Neural progenitor cell (in vitro differentiated cells): ENCODE data around the gene SNX9. TPM values are rescaled to one million over a fixed set of nuclear protein-coding genes. Genes with fewer than 3 reads are reported as not detected.

Experiments used
- DNase-seq: peaks from one replicate; pipeline ENCODE4 v3.0.0-alpha.2; 2016; ENCODE audit warnings: low spot score
- H2AFZ ChIP-seq: fragments of 200-600 bp; sonication (generic); replicated peaks from 2 replicates; pipeline ENCODE4 v1.6.1; 2016; ENCODE audit warnings: antibody characterized with exemption
- H3F3A ChIP-seq: fragments of 200-600 bp; sonication (generic); 2 replicates; pipeline ENCODE4 v1.6.1; 2016; ENCODE audit warnings: antibody characterized with exemption, low read depth
- H3K27ac ChIP-seq: fragments of 200-600 bp; sonication (generic); 2 replicates; pipeline ENCODE4 v1.5.1; 2016; ENCODE audit warnings: mild to moderate bottlenecking
- H3K27me3 ChIP-seq: fragments of 200-600 bp; sonication (generic); 2 replicates; pipeline ENCODE4 v1.6.1; 2016; ENCODE audit warnings: mild to moderate bottlenecking, moderate library complexity
- H3K36me3 ChIP-seq: fragments of 200-600 bp; sonication (generic); 2 replicates; pipeline ENCODE4 v1.5.1; 2016
- H3K4me1 ChIP-seq: fragments of 200-600 bp; sonication (generic); 2 replicates; pipeline ENCODE4 v1.6.1; 2016; ENCODE audit warnings: mixed run types
- H3K4me2 ChIP-seq: fragments of 200-600 bp; sonication (generic); 2 replicates; pipeline ENCODE4 v1.6.1; 2016
- H3K4me3 ChIP-seq: fragments of 200-600 bp; sonication (generic); 2 replicates; pipeline ENCODE4 v1.5.1; 2016
- H3K79me2 ChIP-seq: fragments of 200-600 bp; sonication (generic); 2 replicates; pipeline ENCODE4 v1.6.1; 2016; ENCODE audit warnings: low read depth
- H3K9ac ChIP-seq: fragments of 200-600 bp; sonication (generic); 2 replicates; pipeline ENCODE4 v1.6.1; 2016
- H3K9me3 ChIP-seq: fragments of 200-600 bp; sonication (generic); 2 replicates; pipeline ENCODE4 v1.5.1; 2016; ENCODE audit warnings: low read depth
- H4K20me1 ChIP-seq: fragments of 200-600 bp; sonication (generic); 2 replicates; pipeline ENCODE4 v1.6.1; 2016; ENCODE audit warnings: low read depth
- H3K27ac Mint-ChIP-seq: 3 replicates; pipeline ENCODE4 v1.8.0; 2021; ENCODE audit warnings: mixed read lengths
- H3K27me3 Mint-ChIP-seq: 2 replicates; pipeline ENCODE4 v1.8.0; 2022; ENCODE audit warnings: low read depth, mild to moderate bottlenecking, inconsistent platforms, moderate library complexity, mixed read lengths; ENCODE audit not compliant: insufficient read depth
- H3K36me3 Mint-ChIP-seq: 3 replicates; pipeline ENCODE4 v1.8.0; 2021; ENCODE audit warnings: mixed read lengths
- H3K4me1 Mint-ChIP-seq: 3 replicates; pipeline ENCODE4 v1.8.0; 2021; ENCODE audit warnings: mixed read lengths
- H3K4me3 Mint-ChIP-seq: 3 replicates; pipeline ENCODE4 v1.8.0; 2021; ENCODE audit warnings: mild to moderate bottlenecking, moderate library complexity, mixed read lengths
- H3K9me3 Mint-ChIP-seq: 3 replicates; pipeline ENCODE4 v1.8.0; 2020; ENCODE audit warnings: mixed read lengths
- EZH2 ChIP-seq: fragments of 200-600 bp; sonication (generic); IDR thresholded peaks from 2 replicates; pipeline ENCODE4 v1.6.1; 2017; ENCODE audit warnings: antibody characterized with exemption, mild to moderate bottlenecking, moderate library complexity
- EZH2phosphoT487 ChIP-seq: fragments of 200-600 bp; sonication (generic); IDR thresholded peaks from 2 replicates; pipeline ENCODE4 v1.6.1; 2017; ENCODE audit warnings: antibody characterized with exemption
- total RNA-seq: library from RNA; depleted of rRNA; stranded (reverse); fragments of >200 nt; gene quantifications from 2 replicates; pipeline ENCODE4 v1.2.3, GENCODE V29; 2015; ENCODE audit warnings: low replicate concordance
- TF ChIP-seq, protein P1 (sequence below): fragments of 200-600 bp; sonication (generic); IDR thresholded peaks from 2 replicates; pipeline ENCODE4 v1.5.1; 2017; ENCODE audit warnings: antibody characterized with exemption, mild to moderate bottlenecking

The SNX9 gene
- total RNA-seq, 1 donor from 2014 or later: 17.8 TPM

- Histone ChIP-seq H3K4me3 (no peak overlapping the region), H2AFZ (no peak overlapping the region), H3K79me2 (no peaks in the 10 kb centered on the region), H3K4me2 (no peak overlapping the region), H4K20me1 (no peaks in the 10 kb centered on the region), H3K27ac (no peak overlapping the region), H3F3A (no peaks in the 10 kb centered on the region), H3K27me3 (no peaks in the 10 kb centered on the region), H3K4me1 (no peaks in the 10 kb centered on the region), H3K9me3 (peaks cover 3% of the 10 kb centered on the region), H3K36me3 (no peaks in the 10 kb centered on the region), H3K9ac (no peak overlapping the region)
- no peak overlapping the region for H3K4me3 Mint-ChIP-seq
- no peaks in the 10 kb centered on the region for H3K36me3 Mint-ChIP-seq
- no peaks in the 10 kb centered on the region for H3K27me3 Mint-ChIP-seq
- DNase-seq: no peak
- H3K27ac Mint-ChIP-seq: no peak overlapping the region
- peaks cover 17% of the 10 kb centered on the region for H3K9me3 Mint-ChIP-seq
- TF ChIP-seq EZH2 (no peak), EZH2phosphoT487 (no peak)
- TF ChIP-seq, protein P1, sequence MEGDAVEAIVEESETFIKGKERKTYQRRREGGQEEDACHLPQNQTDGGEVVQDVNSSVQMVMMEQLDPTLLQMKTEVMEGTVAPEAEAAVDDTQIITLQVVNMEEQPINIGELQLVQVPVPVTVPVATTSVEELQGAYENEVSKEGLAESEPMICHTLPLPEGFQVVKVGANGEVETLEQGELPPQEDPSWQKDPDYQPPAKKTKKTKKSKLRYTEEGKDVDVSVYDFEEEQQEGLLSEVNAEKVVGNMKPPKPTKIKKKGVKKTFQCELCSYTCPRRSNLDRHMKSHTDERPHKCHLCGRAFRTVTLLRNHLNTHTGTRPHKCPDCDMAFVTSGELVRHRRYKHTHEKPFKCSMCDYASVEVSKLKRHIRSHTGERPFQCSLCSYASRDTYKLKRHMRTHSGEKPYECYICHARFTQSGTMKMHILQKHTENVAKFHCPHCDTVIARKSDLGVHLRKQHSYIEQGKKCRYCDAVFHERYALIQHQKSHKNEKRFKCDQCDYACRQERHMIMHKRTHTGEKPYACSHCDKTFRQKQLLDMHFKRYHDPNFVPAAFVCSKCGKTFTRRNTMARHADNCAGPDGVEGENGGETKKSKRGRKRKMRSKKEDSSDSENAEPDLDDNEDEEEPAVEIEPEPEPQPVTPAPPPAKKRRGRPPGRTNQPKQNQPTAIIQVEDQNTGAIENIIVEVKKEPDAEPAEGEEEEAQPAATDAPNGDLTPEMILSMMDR: no peak
- H3K4me1 Mint-ChIP-seq: no peaks in the 10 kb centered on the region
Measured at GRCh38 chr6:157961153-157961831, 138.2 kb downstream of the SNX9 start.

DNA sequence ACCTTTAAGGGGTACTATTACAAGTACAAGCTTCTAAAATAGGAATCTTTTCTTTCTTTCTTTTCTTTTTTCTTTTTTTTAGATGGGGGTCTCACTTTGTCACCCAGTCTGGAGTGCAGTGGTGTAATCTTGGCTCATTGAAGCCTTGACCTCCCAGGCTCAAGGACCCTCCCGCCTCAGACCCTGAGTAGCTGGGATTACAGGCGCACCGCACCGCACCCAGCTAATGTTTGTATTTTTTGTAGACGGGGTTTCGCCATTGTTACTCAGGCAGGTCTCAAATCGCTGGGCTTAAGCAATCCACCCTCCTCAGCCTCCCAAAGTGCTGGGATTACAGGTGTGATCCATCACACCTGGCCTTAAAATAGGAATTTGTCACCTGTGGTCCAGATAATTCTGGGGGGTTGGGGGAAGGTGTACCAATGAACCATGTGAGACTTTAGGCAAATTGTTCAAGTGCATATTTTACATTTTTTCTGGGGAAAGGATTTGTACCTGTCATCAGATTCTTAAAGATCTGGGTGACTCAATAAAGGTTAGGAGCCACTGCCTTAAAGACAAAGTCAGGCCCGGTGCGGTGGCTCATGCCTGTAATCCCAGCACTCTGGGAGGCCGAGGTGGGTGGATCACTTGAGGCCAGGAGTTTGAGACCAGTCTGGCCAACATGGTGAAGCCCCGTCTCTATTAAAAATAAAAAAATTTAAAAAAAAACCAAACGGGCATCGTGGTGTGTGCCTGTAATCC lies 139.0 kb downstream of the SNX9 start:
- H3K79me2 ChIP-seq: no peaks in the 10 kb centered on the region
- DNase-seq: no peak
- no peaks in the 10 kb centered on the region for H3F3A ChIP-seq
- no peak overlapping the region for H3K27ac Mint-ChIP-seq
- no peak overlapping the region for H2AFZ ChIP-seq
- H3K36me3 ChIP-seq: no peaks in the 10 kb centered on the region
- H3K36me3 Mint-ChIP-seq: no peaks in the 10 kb centered on the region
- no peak overlapping the region for H3K4me3 Mint-ChIP-seq
- H3K9me3 ChIP-seq: peaks cover 3% of the 10 kb centered on the region
- H3K9ac ChIP-seq: no peak overlapping the region
- H3K4me1 ChIP-seq: no peaks in the 10 kb centered on the region
- H3K4me2 ChIP-seq: no peak overlapping the region
- H3K4me1 Mint-ChIP-seq: no peaks in the 10 kb centered on the region
- H3K27me3 Mint-ChIP-seq: no peaks in the 10 kb centered on the region
- H3K27ac ChIP-seq: no peak overlapping the region
- TF ChIP-seq, protein P1: no peak
- TF ChIP-seq EZH2 (no peak), EZH2phosphoT487 (no peak)
- H3K9me3 Mint-ChIP-seq: peaks cover 17% of the 10 kb centered on the region
- H3K4me3 ChIP-seq: no peak overlapping the region
- H3K27me3 ChIP-seq: no peaks in the 10 kb centered on the region
- no peaks in the 10 kb centered on the region for H4K20me1 ChIP-seq

GRCh38 chr6:157962601-157963302 lies 139.7 kb downstream of the SNX9 start:
- Histone ChIP-seq H3K9me3 (peaks cover 3% of the 10 kb centered on the region), H4K20me1 (no peaks in the 10 kb centered on the region), H3K4me2 (no peak overlapping the region), H3K36me3 (no peaks in the 10 kb centered on the region), H3K4me3 (no peak overlapping the region), H3K79me2 (no peaks in the 10 kb centered on the region), H3K4me1 (no peaks in the 10 kb centered on the region), H3K27ac (no peak overlapping the region), H3K27me3 (no peaks in the 10 kb centered on the region), H3F3A (no peaks in the 10 kb centered on the region), H3K9ac (no peak overlapping the region), H2AFZ (no peak overlapping the region)
- Mint-ChIP-seq H3K4me3 (no peak overlapping the region), H3K27me3 (no peaks in the 10 kb centered on the region), H3K27ac (no peak overlapping the region), H3K9me3 (peaks cover 17% of the 10 kb centered on the region), H3K36me3 (no peaks in the 10 kb centered on the region), H3K4me1 (no peaks in the 10 kb centered on the region)
- TF ChIP-seq, protein P1: no peak
- TF ChIP-seq EZH2 (no peak), EZH2phosphoT487 (no peak)
- no peak for DNase-seq
